Cardiac muscle cell (in vitro differentiated cells and primary cell): ENCODE results near the gene CFAP77. TPM values are rescaled to one million over a fixed set of nuclear protein-coding genes. Genes with fewer than 3 reads are reported as not detected.

Experiments
- DNase-seq, 2 donors: peaks; one replicate each; pipeline versions ENCODE4 v3.0.0 to v3.0.0-alpha.2; 2010 to 2017; ENCODE audit warnings: low read depth in 1 of 2, low spot score in 1 of 2
- H3K27ac ChIP-seq: fragments of 200-600 bp; sonication (generic); 2 replicates; pipeline ENCODE4 v1.5.1; 2016
- H3K27me3 ChIP-seq: fragments of 200-600 bp; sonication (generic); 2 replicates; pipeline ENCODE4 v1.6.0; 2016; ENCODE audit warnings: control low read depth
- H3K36me3 ChIP-seq: fragments of 200-600 bp; sonication (generic); 2 replicates; pipeline ENCODE4 v1.5.1; 2016; ENCODE audit warnings: control low read depth
- H3K4me1 ChIP-seq: fragments of 200-600 bp; sonication (generic); 2 replicates; pipeline ENCODE4 v1.8.1; 2017; ENCODE audit warnings: low read depth, mild to moderate bottlenecking, mixed run types
- H3K4me3 ChIP-seq: fragments of 200-600 bp; sonication (generic); 2 replicates; pipeline ENCODE4 v1.5.1; 2016; ENCODE audit warnings: mild to moderate bottlenecking
- H3K9me3 ChIP-seq: fragments of 200-600 bp; sonication (generic); 2 replicates; pipeline ENCODE4 v1.5.1; 2017; ENCODE audit warnings: low read depth, mild to moderate bottlenecking, control low read depth
- CTCF ChIP-seq: IDR thresholded peaks from 2 replicates; pipeline ENCODE4 v1.5.1; 2012; ENCODE audit warnings: low read depth, mild to moderate bottlenecking, low read length
- polyA plus RNA-seq: library from polyadenylated mRNA; unstranded; fragments of >200 nt; fragmentation: Nextera tagmentation; extraction: Ambion mirVana; gene quantifications from 2 replicates; pipeline ENCODE4 v1.2.1, GENCODE V29; 2016
- total RNA-seq: library from RNA; depleted of rRNA; stranded (reverse); fragments of >200 nt; gene quantifications from 2 replicates; pipeline ENCODE4 v1.2.3, GENCODE V29; 2016

The CFAP77 gene
- total and polyA plus RNA-seq, 2 experiments from 2014 or later, result 0.46 to 1.5 TPM

DNA sequence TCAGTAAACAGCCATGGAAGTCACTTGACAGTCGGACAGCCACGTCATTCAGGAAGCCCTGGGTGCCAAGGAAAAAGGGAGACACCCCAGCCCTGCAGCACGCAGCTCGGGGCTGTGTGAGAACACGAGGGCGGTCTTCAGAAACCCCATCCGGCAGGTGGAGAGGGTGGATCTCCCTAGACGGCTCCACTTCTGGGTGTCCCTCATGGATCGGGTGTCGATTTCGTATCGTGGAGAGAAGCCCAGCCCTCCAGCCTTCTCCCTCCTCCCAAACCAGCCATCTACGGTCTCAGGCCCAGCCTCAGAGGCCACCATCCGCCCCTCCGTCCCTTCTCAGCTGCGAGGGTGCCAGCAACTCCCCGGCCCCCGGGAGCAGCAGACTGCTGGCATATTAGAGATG is 106.9 kb downstream of the CFAP77 start:
- H3K9me3 ChIP-seq, result no peaks in the 10 kb centered on the region
- no peaks in the 10 kb centered on the region for H3K36me3 ChIP-seq
- DNase-seq, result no peak
- no peaks in the 10 kb centered on the region for H3K4me1 ChIP-seq
- no peak for TF ChIP-seq CTCF
- no peak overlapping the region for H3K4me3 ChIP-seq
- H3K27me3 ChIP-seq, result no peaks in the 10 kb centered on the region
- no peak overlapping the region for H3K27ac ChIP-seq

- H3K4me1 ChIP-seq, result no peaks in the 10 kb centered on the region
- no peaks in the 10 kb centered on the region for H3K9me3 ChIP-seq
- no peaks in the 10 kb centered on the region for H3K36me3 ChIP-seq
- H3K27ac ChIP-seq, result no peak overlapping the region
- no peak for TF ChIP-seq CTCF
- no peak for DNase-seq
- H3K27me3 ChIP-seq, result no peaks in the 10 kb centered on the region
- H3K4me3 ChIP-seq, result no peak overlapping the region
These were observed 108.0 kb downstream of the CFAP77 start for GRCh38 chr9:132517815-132518550.

GRCh38 chr9:132518626-132519025 is 108.6 kb downstream of the CFAP77 start:
- H3K9me3 ChIP-seq, result no peaks in the 10 kb centered on the region
- no peaks in the 10 kb centered on the region for H3K36me3 ChIP-seq
- no peak overlapping the region for H3K27ac ChIP-seq
- no peak overlapping the region for H3K4me3 ChIP-seq
- no peaks in the 10 kb centered on the region for H3K4me1 ChIP-seq
- TF ChIP-seq CTCF, result no peak
- H3K27me3 ChIP-seq, result no peaks in the 10 kb centered on the region
- no peak for DNase-seq

DNA sequence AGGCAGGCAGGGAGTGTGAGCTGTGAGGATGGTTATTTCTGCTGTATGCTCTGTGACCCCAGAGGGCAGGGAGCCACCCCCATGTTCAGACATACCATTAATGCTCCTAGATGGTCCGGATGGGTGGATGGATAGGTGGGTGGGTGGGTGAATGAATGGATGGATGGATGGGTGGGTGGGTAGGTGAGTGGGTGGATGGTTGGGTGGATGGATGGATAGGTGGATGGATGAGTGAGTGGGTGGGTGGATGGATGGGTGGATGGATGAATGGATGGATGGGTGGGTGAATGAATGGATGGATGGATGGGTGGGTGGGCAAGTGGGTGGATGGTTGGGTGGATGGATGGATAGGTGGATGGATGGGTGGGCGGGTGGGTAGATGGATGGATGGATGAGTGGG is 109.0 kb downstream of the CFAP77 start:
- H3K9me3 ChIP-seq, result no peaks in the 10 kb centered on the region
- H3K27me3 ChIP-seq, result no peaks in the 10 kb centered on the region
- no peaks in the 10 kb centered on the region for H3K4me1 ChIP-seq
- no peaks in the 10 kb centered on the region for H3K36me3 ChIP-seq
- no peak overlapping the region for H3K27ac ChIP-seq
- TF ChIP-seq CTCF, result no peak
- DNase-seq, result no peak
- H3K4me3 ChIP-seq, result no peak overlapping the region

- no peak for TF ChIP-seq CTCF
- DNase-seq, result no peak
- Histone ChIP-seq H3K27ac (no peak overlapping the region), H3K36me3 (no peaks in the 10 kb centered on the region), H3K27me3 (no peaks in the 10 kb centered on the region), H3K4me3 (no peak overlapping the region), H3K4me1 (no peaks in the 10 kb centered on the region), H3K9me3 (no peaks in the 10 kb centered on the region)
These were observed 110.6 kb downstream of the CFAP77 start for GRCh38 chr9:132520612-132521011.
